Measurements from ENCODE around the gene RAB40B.
A peak's percentile ranks its signal among the peaks of the same experiment; 100 is the strongest.

The RAB40B gene

GRCh38 chr17:82691714-82692113 is 6.8 kb downstream of the RAB40B start:
- no peak for DNase-seq

GRCh38 chr17:82690786-82691489 is 7.6 kb downstream of the RAB40B start:
- DNase-seq = no peak

GRCh38 chr17:82689077-82689476 is 9.4 kb downstream of the RAB40B start:
- DNase-seq = no peak

DNA sequence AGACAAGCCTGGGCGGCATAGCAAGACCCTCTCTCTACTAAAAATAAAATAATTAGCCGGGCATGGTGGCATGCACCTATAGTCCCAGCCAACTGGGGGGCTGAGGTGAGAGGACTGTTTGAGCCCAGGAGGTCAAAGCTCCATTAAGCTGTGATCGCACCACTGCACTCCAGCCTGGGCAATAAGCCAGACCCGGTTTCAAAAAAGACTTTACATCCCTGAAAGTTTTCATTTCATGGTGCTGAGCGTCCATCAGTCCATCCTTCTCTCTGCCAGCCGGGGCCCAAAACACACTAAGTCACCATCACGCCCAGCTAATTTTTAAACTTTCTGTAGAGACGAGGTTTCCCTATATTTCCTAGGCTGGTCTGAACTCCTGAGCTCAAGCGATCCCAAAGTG is 10.6 kb downstream of the RAB40B start:
- DNase-seq = no peak

DNA sequence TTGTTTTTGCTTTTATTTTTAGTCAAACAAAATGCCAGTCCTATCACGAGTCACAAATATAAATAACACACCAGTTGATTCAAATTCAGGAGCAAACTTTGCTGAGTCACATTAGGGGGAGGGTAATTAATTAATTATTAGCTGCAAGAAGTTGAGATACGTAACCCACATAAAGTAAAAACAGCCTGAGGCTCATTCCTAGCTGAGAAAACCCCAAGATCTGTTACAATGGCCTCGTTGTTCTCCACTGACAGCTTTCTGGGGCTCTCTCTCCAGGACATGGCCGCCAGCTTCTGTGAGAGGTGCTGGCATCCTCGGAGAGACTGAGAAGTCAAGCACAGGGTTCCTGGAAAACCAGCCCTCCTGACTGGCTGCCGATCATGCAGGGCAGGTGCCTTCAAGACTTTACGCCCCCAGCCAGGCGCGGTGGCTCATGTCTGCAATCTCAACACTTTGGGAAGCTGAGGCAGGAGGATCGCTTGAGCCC is 11.1 kb downstream of the RAB40B start:
- DNase-seq = no peak

DNA sequence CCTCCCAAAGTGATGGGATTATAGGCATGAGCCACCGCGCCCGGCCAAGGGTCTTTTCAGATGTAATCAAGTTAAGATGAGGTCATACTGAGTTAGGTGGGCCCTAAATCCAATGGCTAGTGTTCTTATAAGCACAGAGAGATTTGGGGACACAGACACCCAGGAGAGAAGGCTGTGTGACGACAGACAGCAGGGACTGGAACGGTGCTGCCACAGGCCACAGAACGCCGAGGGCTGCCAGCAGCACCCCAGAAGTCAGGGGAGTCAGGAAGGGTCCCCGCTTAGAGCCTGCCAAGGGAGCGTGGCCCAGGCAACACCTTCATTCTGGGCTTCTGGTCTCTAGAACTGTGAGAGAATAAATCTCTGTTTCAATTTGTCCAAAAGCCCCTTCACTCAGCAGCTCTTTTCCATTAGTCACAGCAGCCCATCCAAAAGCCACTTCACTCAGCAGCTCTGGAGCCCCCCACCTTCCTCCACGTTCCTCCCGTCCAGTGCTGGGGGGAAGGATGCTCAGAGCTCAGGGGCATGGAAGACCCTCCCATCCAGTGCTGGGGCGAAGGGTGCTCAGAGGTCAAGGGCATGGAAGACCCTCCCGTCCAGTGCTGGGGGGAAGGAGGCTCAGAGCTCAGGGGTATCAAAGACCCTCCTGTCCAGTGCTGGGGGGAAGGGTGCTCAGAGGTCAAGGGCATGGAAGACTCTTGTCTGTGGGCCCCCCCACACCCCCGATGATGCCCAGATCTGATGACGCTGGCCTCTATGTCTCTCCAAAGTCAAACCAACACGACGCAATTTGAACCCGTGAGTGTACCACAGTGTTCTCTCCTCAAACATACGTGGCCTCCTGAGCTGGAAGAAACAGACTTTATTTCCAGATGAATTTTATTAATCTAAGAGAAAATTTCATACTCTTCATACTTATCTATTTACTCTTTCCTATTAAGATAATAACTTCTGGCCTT is 11.9 kb downstream of the RAB40B start:
- DNase-seq = no peak

GRCh38 chr17:82685291-82685690 is 13.2 kb downstream of the RAB40B start:
- DNase-seq = no peak

DNA sequence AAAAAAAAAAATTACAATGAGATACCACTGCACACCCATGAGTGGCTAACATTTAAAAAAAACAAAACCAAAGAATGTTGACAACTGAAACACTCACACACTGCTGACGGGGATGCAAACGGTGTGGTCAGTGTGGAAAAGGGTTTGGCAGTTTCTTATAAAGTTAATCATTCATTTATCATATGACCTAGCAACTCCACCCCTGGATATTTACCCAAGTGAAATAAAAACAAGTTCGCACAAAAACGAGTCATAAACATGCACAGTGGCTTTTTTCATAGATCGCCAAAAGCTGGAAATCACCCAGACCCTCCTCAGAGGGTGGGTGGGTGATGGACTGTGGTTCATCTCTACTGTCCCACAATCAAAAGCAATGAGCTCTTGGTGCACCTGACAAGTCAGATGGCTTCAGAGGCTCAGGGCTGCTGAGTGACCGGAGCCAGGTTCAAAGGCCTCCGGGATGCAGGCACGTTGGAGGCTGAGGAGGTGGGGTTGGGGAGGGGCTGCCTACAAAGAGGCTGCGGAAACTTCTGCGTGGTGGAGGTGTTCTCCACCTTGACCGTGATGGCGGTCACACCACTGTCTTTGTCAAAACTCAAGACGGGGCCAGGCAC is 14.2 kb downstream of the RAB40B start:
- no peak for DNase-seq

DNA sequence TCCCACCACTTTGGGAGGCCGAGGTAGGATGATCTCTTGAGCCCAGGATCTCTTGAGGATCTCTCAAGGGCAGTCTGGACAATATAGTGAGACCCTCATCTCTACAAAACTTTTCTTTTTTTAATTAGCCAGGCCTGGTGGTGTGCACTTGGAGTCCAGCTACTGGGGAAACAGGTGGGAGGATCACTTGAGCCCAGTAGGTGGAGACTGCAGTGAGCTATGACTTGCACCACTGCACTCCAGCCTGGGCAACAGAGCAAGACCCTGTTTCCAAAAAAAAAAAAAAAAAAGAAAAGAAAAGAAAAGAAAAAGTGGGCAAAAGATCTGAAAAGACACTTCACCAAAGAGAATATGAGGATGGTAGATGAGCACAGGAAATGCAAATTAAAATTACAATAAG is 15.0 kb downstream of the RAB40B start:
- DNase-seq = no peak

GRCh38 chr17:82681547-82681946 is 17.0 kb downstream of the RAB40B start:
- no peak for DNase-seq

DNA sequence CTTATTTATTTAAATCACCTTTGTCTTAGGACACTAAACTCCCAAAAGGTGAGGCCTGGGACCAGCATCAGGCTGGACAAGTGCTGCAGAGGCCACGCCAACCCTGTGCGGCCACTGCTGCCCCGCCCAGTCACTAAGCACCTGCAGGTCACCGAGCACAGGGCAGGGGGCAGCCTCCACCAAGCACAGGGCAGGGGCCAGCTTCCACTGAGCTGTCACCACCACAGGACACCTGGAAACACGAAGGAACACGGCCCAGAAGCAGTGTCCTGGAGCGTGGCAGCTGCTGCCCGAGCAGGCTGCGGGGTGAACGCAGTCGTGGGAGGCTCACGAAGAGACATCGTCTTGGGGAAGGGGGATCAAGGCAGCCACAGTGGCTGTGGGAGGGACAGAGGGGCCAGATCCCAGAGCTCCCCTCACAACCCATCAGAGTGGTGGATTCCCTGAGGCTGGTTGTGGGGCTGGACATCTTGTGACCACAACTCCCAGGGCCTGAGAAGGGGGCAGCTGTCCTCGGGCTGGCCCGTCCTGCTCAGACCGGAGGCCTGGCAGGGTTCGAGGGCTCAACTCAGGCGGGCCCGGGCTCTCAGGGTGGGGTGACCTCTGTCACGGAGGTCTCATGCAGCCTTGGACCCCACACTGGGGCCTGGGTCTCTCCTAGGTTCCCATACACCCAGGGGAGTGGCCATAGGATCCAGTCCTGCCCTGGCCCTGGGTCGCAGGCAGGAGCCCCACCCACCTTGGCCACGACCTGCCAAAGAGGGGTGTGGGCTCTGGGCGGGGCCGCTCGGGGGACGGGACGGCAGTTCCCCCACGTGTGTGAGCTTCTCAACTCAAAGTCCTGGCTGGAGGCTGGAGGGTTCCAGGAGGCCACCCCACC is 18.7 kb downstream of the RAB40B start:
- DNase-seq = no peak

- DNase-seq = no peak
Observed at GRCh38 chr17:82678265-82678891, 20.1 kb downstream of the RAB40B start.

DNA sequence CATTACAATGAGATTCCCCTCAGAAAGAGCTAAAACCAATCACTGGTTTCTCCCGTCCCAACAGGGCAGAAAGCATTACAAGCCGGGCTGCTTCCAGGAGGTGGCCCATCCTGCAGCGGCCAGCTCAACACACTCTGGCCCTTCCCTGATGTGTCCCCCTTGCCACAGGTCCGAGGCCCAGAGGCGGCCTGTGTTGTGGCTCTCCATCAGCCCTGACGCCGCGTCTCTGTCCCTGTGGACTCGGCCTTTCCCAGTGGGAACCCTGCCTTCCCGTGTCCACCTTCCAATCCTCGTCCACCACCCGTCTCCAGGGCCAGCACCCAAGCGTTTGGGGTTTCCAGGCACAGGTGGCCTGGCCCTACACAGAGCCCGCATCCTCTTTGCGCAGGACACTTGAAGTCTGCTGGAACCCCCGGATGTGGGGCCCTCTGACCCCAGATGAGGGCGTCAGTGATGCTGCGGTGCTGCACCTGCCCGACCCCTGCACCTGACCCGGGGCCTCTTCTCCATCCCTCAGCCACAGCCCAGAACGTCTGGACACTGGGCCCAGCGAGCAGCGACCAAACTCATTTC is 21.1 kb downstream of the RAB40B start:
- no peak for DNase-seq

DNA sequence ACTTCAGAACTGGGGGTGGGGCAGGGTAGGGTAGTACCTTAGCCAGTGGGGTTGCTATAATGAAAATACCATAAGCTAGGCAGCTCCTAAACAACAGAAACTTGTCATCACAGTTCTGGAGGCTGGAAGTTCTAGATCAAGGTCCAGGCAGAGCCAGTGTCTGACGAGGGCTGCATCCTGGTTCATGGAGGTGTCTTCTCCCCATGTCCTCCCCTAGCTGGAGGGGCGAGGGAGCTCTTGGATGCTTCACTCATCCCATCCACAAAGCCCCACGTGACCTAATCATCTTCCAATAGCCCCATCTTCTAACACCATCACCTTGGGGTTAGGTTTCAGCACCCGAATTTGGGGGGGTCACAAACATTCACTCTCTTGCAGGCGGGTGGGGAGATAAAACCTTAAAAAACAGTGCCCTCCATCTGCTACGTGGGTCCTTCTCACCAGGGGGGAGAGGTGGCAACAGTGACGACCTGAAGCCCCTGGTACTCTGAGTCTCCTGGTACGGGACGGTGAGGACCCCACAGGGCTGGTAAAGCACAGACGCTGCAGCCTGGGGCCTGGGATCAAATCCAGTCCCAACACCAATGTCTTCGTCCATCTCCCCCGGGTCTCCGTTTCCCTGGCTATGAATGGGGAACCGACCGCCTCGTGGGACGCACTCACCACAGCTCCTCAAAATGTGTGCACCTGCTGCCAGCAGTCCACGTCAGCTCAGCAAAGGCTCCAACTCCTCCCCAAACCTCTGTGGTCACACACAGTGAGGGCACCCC is 22.8 kb downstream of the RAB40B start:
- DNase-seq = no peak

- DNase-seq = no peak
Observed at GRCh38 chr17:82674656-82675475, 23.6 kb downstream of the RAB40B start.

- DNase-seq = no peak
Observed at GRCh38 chr17:82670661-82671450, 27.6 kb downstream of the RAB40B start.

DNA sequence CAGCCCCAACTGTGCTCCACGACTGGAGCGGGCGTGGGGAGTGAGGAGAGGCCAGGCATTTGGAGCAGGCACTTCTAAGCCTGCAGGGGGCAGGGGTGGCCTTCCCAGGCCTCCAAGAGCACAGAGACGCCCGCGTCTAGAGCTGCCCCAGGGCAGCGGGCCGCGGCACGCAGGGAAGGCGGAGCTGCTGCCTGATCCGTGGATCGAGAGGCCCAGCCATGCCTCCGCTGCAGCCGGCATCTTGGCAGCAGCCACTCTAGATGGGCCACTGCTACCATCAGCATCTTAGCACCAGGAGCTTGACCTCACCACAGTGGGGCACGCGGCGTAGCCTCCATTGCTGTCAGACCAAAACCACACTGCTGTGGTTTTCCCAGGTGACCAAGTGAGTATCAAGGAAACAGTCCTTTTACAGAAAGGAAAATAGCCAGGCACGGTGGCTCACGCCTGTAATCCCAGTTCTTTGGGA is 29.8 kb downstream of the RAB40B start:
- peak; percentile 13 to 15 for DNase-seq

DNA sequence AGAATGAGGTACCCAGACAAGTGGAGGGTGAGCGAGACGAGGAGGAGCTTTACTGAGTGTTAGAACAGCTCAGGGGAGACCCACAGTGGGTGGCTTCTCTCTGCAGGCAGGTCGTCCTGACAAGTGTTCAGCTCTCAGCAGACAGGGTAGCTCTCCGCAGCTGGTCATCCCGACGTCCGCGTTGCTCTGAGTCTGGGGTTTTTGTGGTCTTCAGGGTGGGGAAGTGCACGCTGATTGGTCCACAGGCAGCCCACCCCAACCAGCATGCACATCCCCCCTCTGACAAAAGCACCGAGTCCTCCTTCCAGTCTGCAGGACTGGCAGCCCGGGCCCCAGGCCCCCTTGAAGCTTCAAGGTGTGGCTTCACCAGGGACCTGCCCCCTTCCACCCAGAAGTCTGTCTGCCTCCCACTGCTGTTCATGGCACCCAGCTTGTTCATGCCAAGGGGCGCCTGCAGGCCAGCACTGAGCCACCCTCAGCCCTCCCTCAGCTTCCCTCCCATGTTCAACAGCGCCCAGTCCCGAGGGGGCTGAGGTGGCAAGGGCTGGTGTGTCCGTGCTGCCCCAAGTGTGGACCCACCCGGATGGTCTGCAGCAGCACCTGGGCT is 30.4 kb downstream of the RAB40B start:
- DNase-seq = no peak

- DNase-seq = no peak
Observed at GRCh38 chr17:82667668-82668000, 30.9 kb downstream of the RAB40B start.

All from activated CD4-positive, alpha-beta T cell treated with anti-CD3 and anti-CD28 coated beads, Interleukin-2, amount 50 U/mL, for 4 hours (primary cell).